GM19099 (cell line): ENCODE data around the gene ZNF530.

ENCODE experiments used
- POLR2A ChIP-seq: IDR thresholded peaks from 3 replicates; pipeline ENCODE4 v1.6.1; 2011; ENCODE audit warnings: low read depth; ENCODE audit not compliant: insufficient read length; ENCODE audit errors: extremely low read depth

Gene ZNF530

DNA sequence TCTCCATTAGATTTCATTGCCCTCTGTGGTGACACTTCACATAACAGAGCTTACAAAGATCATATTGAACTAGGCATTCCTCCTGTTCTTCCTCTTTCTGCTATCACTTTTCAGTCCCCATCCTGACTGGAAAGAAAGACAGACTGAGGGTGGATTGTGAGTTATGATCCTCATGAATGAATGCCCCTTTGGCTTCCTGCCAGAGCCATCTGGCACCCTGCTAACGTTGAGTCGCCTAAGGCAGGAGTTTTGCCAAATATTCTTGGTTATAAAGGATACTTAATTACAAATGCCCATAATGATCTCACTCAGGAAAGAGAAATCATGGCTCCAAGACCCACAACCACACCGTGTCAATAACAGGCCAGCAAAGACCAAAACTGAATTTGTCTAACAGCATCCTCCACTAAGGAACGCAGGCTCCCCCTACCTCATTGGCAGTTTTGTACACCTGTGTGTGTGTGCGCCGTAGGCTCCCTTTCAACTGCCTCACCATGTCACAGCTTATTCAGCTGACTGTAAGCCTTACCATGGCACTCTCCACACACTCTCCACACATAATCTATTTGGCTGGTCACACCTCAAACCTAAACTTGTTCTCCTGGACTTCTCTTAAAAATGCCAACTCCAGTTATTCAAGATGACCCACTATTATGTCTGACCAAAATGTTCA lies 48.8 kb downstream of the ZNF530 start:
- TF ChIP-seq POLR2A = no peak

- TF ChIP-seq POLR2A = no peak
These were observed 51.9 kb downstream of the ZNF530 start for GRCh38 chr19:57651654-57651996.

GRCh38 chr19:57653689-57654088 lies 54.0 kb downstream of the ZNF530 start:
- no peak for TF ChIP-seq POLR2A

DNA sequence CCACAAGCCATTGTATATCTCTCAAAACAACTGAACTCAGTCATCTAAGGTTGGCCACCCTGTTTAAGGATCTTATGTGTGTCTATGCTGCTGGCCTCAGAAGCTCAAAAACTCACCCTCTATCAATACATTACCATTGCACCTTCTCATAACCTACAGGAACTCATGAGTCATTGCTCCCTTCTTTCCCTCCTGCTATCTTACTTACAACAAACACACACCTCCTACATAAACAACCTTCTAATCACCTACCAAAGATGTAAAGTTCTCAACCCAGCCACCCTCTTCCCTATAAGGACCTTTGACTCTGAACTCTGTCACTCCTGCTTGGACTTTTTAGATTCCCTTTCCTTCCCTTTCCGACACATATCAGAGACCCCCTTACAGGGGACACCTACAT lies 55.8 kb downstream of the ZNF530 start:
- TF ChIP-seq POLR2A = no peak

GRCh38 chr19:57656346-57656745 lies 56.7 kb downstream of the ZNF530 start:
- TF ChIP-seq POLR2A = no peak
